ENCODE data around the gene PLBD1. TPM values are rescaled to one million over a fixed set of nuclear protein-coding genes. Genes with fewer than 3 reads are reported as not detected.
A peak's percentile ranks its signal among the peaks of the same experiment; 100 is the strongest.

Gene PLBD1
- polyA plus RNA-seq, 2 of the 4 experiments (the other 2 are of a cell fraction) = 4.9 to 10.3 TPM

DNA sequence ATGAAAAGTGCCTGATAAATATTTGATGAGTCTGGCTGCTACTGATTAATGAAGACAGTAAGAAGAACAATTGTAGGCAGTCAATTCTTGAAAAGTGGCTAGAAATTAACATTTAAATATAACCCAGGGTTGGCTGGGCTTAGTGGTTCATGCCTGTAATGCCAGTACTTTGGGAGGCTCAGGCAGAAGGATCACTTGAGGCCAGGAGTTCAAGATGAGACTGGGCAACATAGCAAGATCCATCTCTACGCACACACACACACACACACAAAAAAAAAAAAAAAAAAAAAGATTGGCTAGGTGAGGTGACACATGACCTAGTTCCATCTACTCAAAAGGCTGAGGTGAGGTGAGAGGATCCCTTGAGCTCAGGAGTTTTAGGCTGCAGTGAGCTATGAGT is 7.9 kb upstream of the PLBD1 start:
- no peak for ATAC-seq
- DNase-seq (ENCODE audit: low read depth in 1 of 2, low spot score in 1 of 2) = no peak
- FAIRE-seq = no peak
- WGBS (ENCODE audit: missing lambda C conversion rate) = 47% methylated on average over 1 of the region's 1 CpG
- TF ChIP-seq RCOR1 (IDR thresholded peaks at IDR 0.05; ENCODE audit: low read depth, low read length) (no peak), PHF8 (IDR thresholded peaks at IDR 0.05; ENCODE audit: borderline replicate concordance, low read depth) (no peak), FOSB (CRISPR knock-in tag; IDR thresholded peaks at IDR 0.05) (no peak), CHD4 (IDR thresholded peaks at IDR 0.05; ENCODE audit: borderline replicate concordance) (no peak), CHD2 (IDR thresholded peaks at IDR 0.05; ENCODE audit: low read length, partially characterized antibody) (no peak), JUNB (IDR thresholded peaks at IDR 0.05) (no peak)
- TF ChIP-seq, protein P1, sequence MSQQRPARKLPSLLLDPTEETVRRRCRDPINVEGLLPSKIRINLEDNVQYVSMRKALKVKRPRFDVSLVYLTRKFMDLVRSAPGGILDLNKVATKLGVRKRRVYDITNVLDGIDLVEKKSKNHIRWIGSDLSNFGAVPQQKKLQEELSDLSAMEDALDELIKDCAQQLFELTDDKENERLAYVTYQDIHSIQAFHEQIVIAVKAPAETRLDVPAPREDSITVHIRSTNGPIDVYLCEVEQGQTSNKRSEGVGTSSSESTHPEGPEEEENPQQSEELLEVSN (IDR thresholded peaks at IDR 0.05; ENCODE audit: borderline replicate concordance, low read depth) = no peak
- ChIA-PET CTCF (no interaction called here), POLR2A (no interaction called here)
- no peak overlapping the region for H3K4me2 ChIP-seq
- H3K27ac ChIP-seq = no peak overlapping the region
- no peaks in the 10 kb centered on the region for H3K4me1 ChIP-seq
- H3K4me3 ChIP-seq = no peak overlapping the region
- H3K9me3 ChIP-seq = no peaks in the 10 kb centered on the region

DNA sequence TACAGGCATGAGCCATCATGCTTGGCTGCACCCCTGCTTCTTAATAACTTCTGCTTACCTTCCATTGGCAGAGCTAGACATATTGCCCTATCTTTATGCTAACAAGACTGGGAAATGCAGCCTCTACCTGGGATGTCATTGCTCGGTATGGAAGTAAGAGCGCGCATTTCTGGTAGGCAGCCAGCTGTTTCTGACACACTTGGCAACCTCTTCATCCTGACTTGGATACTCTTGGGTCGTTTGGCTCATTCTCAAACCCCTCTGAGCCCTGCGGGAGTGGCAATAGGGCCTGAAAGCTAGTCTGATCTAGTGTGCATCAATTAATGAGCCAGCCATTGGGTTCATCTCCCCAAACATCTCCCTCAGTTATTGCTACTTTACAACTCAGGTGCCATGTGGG is 5.4 kb upstream of the PLBD1 start:
- ChIA-PET CTCF (interaction anchor here (2.1 kb wide), 1 partner anchor 13 kb away, joined by 5 read pairs; no protein-coding TSS in a partner anchor), POLR2A (no interaction called here)
- WGBS (ENCODE audit: missing lambda C conversion rate) = 63% methylated on average over 5 of the region's 5 CpGs
- no peak overlapping the region for H3K4me3 ChIP-seq
- no peak for FAIRE-seq
- H3K27ac ChIP-seq = no peak overlapping the region
- ATAC-seq = no peak
- no peaks in the 10 kb centered on the region for H3K9me3 ChIP-seq
- H3K4me1 ChIP-seq = no peaks in the 10 kb centered on the region
- no peak for DNase-seq (ENCODE audit: low read depth in 1 of 2, low spot score in 1 of 2)
- no peak overlapping the region for H3K4me2 ChIP-seq
- TF ChIP-seq MYC (IDR thresholded peaks at IDR 0.05; ENCODE audit: borderline replicate concordance, low read length) (no peak), BHLHE40 (IDR thresholded peaks at IDR 0.05; ENCODE audit: low read depth, low read length) (no peak), KDM1A (IDR thresholded peaks at IDR 0.05; ENCODE audit: low read depth) (no peak), HDAC2 (IDR thresholded peaks at IDR 0.05) (no peak), HEYL (CRISPR knock-in tag; IDR thresholded peaks at IDR 0.05) (no peak), JUNB (IDR thresholded peaks at IDR 0.05) (no peak), CHD4 (IDR thresholded peaks at IDR 0.05; ENCODE audit: borderline replicate concordance) (no peak), RAD21 (conservative IDR thresholded peaks at IDR 0.05 in 1 of 2, IDR thresholded peaks at IDR 0.05 in 1 of 2) (no peak)
- TF ChIP-seq, protein P2, sequence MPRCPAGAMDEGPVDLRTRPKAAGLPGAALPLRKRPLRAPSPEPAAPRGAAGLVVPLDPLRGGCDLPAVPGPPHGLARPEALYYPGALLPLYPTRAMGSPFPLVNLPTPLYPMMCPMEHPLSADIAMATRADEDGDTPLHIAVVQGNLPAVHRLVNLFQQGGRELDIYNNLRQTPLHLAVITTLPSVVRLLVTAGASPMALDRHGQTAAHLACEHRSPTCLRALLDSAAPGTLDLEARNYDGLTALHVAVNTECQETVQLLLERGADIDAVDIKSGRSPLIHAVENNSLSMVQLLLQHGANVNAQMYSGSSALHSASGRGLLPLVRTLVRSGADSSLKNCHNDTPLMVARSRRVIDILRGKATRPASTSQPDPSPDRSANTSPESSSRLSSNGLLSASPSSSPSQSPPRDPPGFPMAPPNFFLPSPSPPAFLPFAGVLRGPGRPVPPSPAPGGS (IDR thresholded peaks at IDR 0.05) = no peak

DNA sequence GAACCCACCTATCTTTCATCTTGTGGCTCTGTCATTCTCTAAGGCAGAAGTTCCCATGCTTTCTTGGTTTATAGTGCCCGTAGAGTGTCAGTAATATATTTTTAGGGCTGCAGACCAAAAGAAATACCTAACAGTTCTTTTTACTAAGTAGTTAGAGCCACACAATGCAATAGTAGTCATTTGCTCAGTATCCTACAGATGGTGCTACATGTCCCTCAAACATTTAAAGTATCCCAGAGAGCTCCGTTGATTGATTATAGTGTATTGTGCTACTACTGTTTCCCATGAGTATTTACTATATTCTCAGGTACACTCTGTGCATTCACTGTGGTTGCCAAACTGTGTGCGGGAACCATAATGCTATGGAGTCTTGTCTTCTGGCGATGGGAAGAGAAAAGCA is 4.7 kb upstream of the PLBD1 start:
- TF ChIP-seq CHD4 (IDR thresholded peaks at IDR 0.05; ENCODE audit: borderline replicate concordance) (no peak), ZSCAN20 (CRISPR knock-in tag; IDR thresholded peaks at IDR 0.05) (no peak)
- Histone ChIP-seq H3K27ac (no peak overlapping the region), H3K4me3 (no peak overlapping the region), H3K4me2 (no peak overlapping the region), H3K9me3 (no peaks in the 10 kb centered on the region), H3K4me1 (no peaks in the 10 kb centered on the region)
- no peak for ATAC-seq
- WGBS (ENCODE audit: missing lambda C conversion rate) = 65% methylated on average over 4 of the region's 4 CpGs
- no peak for DNase-seq (ENCODE audit: low read depth in 1 of 2, low spot score in 1 of 2)
- no peak for FAIRE-seq
- CTCF ChIA-PET = no interaction called here
- POLR2A ChIA-PET = no interaction called here

DNA sequence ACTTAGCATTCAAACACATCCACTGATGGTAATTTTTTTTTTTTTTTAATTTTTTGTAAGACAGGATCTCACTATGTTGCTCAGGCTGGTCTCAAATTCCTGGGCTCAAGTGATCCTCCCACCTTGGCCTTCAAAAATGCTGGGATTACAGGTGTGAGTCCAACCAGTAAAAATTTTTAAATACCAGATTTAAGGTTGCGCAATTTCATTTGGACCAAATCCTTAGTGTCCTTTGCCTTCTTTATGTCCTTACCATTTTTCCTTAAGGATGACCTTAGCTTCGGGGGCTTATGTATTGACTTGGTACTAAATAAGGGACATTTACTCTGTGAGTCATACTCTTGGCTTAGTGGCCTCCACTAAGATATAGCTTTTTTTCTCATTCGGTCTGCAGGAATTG is 4.1 kb upstream of the PLBD1 start:
- POLR2A ChIA-PET = no interaction called here
- 75% methylated on average over 3 of the region's 3 CpGs for WGBS (ENCODE audit: missing lambda C conversion rate)
- Histone ChIP-seq H3K4me2 (no peak overlapping the region), H3K4me1 (no peaks in the 10 kb centered on the region), H3K9me3 (no peaks in the 10 kb centered on the region), H3K27ac (no peak overlapping the region), H3K4me3 (no peak overlapping the region)
- no peak for ATAC-seq
- TF ChIP-seq CEBPB (IDR thresholded peaks at IDR 0.05) (peak; percentile 70 to 72; a peak in 3 of 4 replicates), TFCP2L1 (CRISPR knock-in tag; IDR thresholded peaks at IDR 0.05) (no peak)
- no peak for FAIRE-seq
- CTCF ChIA-PET = no interaction called here
- DNase-seq (ENCODE audit: low read depth in 1 of 2, low spot score in 1 of 2) = no peak

DNA sequence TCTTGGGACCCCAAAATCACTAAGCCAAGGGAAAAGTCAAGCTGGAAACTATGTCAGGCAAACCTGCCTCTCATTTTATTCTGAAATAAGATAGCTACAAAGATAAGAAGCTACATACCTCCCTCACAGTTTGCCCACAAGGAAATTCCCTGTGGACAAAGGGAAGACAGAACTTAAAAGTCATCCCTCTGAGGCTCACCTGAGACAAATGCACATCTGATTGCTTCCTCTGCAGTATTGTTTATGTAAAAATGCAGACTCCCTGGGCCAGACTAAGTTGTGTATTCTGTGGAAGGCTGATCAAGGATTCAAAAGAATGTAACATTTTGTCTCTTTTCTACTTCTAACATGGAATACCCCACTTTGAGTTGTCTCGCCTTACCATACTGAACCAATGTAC is 2.5 kb upstream of the PLBD1 start:
- no peak overlapping the region for H3K4me2 ChIP-seq
- 70% methylated on average over 1 of the region's 1 CpG for WGBS (ENCODE audit: missing lambda C conversion rate)
- POLR2A ChIA-PET = no interaction called here
- DNase-seq (ENCODE audit: low read depth in 1 of 2, low spot score in 1 of 2) (no peak), ATAC-seq (no peak), FAIRE-seq (no peak)
- H3K4me3 ChIP-seq = no peak overlapping the region
- CTCF ChIA-PET = no interaction called here
- H3K4me1 ChIP-seq = no peaks in the 10 kb centered on the region
- H3K9me3 ChIP-seq = no peaks in the 10 kb centered on the region
- no peak overlapping the region for H3K27ac ChIP-seq
- TF ChIP-seq ZSCAN20 (CRISPR knock-in tag; IDR thresholded peaks at IDR 0.05) = no peak
- TF ChIP-seq, protein P1 (IDR thresholded peaks at IDR 0.05; ENCODE audit: borderline replicate concordance, low read depth) = no peak
- TF ChIP-seq GATA3 (IDR thresholded peaks at IDR 0.05; ENCODE audit: borderline replicate concordance) = no peak
- TF ChIP-seq ZC3H11A (IDR thresholded peaks at IDR 0.05) = no peak
- TF ChIP-seq, protein P3, sequence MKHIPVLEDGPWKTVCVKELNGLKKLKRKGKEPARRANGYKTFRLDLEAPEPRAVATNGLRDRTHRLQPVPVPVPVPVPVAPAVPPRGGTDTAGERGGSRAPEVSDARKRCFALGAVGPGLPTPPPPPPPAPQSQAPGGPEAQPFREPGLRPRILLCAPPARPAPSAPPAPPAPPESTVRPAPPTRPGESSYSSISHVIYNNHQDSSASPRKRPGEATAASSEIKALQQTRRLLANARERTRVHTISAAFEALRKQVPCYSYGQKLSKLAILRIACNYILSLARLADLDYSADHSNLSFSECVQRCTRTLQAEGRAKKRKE (CRISPR knock-in tag; IDR thresholded peaks at IDR 0.05; ENCODE audit: low read depth) = no peak
- TF ChIP-seq JUNB (IDR thresholded peaks at IDR 0.05) = no peak
- TF ChIP-seq, protein P4, sequence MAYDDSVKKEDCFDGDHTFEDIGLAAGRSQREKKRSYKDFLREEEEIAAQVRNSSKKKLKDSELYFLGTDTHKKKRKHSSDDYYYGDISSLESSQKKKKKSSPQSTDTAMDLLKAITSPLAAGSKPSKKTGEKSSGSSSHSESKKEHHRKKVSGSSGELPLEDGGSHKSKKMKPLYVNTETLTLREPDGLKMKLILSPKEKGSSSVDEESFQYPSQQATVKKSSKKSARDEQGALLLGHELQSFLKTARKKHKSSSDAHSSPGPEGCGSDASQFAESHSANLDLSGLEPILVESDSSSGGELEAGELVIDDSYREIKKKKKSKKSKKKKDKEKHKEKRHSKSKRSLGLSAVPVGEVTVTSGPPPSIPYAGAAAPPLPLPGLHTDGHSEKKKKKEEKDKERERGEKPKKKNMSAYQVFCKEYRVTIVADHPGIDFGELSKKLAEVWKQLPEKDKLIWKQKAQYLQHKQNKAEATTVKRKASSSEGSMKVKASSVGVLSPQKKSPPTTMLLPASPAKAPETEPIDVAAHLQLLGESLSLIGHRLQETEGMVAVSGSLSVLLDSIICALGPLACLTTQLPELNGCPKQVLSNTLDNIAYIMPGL (CRISPR knock-in tag; IDR thresholded peaks at IDR 0.05; ENCODE audit: borderline replicate concordance) = no peak
- TF ChIP-seq HOXB13 (CRISPR knock-in tag; IDR thresholded peaks at IDR 0.05; ENCODE audit: low read depth) = no peak
- TF ChIP-seq TFCP2L1 (CRISPR knock-in tag; IDR thresholded peaks at IDR 0.05) = no peak
- no peak for TF ChIP-seq NPAS2 (CRISPR knock-in tag; IDR thresholded peaks at IDR 0.05; ENCODE audit: borderline replicate concordance)

Measured in A549 (cell line).